HG03469 (cell line): ENCODE results near the gene FST.

Source experiments
- ATAC-seq: cut with Tn5 transposase; IDR thresholded peaks from one replicate; pipeline ENCODE4 v1.9.1; 2021; ENCODE audit warnings: mild to moderate bottlenecking, moderate library complexity, moderate number of reproducible peaks; ENCODE audit not compliant: unreplicated experiment

Gene FST

DNA sequence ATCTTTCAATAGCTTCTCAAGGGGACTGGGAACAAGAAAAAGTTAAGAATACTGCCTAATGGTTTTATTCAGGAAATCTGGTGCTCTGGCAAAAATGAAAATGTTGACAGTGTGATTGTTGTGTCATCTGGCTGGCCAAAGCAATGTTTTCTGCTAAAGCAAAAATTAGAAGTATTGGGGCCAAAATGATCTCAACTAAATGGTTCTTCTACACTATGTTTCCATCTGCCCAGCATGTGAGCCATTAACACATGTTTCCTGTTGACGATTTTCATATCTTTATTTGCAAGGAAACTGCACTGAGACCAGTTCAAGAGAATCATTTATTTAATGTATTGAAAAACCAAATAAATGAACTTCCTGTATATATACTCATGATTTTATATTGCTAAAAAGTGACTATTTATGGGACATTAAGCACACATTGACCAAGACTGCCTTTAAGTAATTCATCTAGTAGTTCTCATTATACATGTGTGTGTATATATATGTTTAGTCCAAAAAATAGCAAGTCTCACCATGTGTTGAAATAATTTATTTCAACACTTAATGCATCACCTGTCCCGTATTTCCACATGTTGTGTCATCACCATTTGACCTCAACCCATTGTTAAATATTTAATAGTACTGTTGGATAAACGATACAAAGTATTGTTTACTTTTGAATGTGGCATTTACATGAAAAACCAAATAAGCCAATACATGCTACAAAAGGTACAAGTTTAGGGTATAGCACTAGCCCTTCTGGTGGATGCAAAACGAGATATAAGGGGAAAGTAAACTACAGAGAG, 7.5 kb upstream of the FST start:
- ATAC-seq = no peak

DNA sequence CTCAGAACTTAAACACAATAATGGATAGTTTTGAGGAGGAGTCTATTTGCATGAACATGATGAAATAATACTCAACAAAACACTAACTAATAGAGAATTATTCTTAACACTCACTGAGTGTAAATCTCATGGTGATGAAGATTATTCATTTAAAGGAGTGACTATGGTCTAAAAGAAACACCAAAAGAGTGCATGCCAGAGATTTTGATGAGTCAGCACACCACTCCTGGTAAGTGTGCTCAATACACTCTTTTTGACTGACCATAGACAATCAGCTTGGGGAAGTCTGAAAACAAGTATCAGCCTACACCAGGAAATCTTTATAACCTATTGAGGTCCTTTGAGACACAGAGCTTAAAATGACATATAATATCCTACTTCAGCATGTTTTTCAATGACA, 6.8 kb upstream of the FST start:
- no peak for ATAC-seq

DNA sequence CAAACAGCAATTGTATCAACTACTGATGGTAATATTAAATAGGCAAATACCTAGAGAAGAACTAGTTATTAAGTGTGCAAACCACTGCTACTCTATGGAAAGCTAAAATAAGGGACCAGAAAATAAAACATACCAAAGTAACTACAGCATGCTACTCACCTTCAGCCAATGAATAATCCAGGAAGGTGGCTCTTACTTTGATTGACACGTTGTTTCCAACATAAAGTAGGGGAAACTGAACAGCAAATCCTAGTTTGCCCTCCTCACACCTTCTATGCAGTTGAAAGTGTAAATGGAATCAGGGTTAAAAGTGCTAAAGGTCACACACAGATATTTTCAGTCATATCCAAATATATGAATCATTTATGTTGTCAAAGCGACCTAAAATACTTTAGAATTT, 5.1 kb upstream of the FST start:
- no peak for ATAC-seq

DNA sequence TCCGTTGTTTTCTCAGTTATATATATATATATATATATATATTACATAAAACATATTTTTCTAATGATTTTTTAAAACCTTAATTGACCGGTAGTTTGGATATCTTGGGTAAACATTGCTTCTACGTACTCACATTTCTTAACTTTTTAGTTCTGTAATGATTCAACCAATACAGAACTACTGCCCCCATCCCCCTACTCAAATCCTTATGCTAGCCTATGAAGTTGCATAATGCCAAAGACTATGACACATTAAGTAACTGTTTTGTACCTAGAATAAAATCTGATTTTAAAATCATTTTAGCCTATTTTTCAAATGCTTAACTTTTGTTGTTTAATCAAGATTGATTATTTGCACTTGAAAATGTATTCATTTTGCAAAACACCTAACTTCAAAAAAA, 4.4 kb upstream of the FST start:
- ATAC-seq = no peak

DNA sequence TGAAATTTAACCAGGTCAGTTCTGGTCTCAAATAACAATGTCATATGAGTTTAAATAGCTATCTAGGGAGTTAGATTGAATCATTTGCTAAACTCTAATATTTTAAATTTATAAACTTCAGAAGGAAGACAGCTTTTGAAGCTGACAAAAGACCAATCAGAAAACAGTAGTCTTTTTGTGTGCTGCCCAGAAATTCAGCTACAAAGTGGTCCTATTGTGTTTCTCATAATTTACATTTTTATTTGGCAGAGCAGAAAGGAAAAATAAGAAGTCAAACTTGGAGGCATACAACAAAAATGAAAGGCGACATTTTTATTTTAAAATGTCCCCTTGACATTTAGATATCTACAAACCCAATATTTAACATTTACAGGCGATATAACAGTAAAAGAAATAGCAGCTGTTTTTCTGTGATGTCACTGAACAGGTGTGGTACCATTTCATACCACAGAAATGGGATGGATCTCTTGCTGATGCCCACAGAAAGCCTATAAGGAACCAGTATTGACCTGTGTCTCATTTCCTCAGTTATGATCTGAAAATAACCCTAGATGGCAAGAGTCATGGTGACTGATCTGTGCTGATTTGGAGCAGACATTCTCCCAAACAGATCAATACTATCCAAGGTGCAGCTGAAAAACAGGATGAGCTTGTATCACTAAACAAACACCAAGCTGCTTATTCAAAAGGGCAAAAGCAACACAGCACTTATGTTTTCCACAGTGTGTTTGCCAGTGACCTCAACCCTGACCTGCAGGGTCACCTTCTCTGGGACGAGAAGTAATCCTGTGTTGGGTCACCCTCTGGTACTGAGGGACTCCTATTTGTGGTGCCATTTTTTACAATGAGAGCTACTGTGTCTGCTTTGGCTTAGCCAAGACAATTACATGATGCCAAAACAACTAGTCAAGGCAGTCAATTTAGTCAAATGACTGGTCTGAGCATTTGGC, 3.6 kb upstream of the FST start:
- ATAC-seq = no peak

DNA sequence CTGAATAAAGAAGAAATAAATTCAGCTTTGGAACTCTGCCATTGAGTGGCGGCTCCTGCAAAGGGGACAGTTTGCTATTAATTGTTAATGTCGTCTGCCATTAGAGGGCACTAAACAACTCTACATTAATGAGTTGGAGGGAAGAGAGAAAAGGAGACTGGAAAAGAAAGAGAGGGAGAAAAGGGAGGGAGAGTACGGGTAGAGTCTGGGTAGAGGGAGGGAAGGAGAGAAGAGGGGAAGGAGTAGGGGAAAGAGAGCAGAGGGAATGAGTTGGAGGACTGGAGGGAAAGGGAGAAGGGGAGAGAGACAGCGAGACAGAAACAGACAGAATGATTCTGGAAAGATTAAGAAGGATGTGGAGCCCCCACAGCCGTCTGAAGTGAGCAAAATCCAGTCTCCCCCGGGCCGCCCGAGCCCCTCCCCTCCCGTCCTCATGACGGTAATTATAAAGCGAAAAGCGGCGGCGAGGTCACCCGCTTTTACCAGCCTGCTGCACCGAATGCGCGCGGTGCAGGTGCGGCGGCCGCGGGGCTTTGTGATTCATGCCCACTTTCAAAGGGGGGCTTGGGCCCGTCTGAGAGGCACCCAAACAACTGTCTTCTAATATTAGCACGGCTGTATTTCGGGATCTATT, 1.9 kb upstream of the FST start:
- ATAC-seq = no peak

DNA sequence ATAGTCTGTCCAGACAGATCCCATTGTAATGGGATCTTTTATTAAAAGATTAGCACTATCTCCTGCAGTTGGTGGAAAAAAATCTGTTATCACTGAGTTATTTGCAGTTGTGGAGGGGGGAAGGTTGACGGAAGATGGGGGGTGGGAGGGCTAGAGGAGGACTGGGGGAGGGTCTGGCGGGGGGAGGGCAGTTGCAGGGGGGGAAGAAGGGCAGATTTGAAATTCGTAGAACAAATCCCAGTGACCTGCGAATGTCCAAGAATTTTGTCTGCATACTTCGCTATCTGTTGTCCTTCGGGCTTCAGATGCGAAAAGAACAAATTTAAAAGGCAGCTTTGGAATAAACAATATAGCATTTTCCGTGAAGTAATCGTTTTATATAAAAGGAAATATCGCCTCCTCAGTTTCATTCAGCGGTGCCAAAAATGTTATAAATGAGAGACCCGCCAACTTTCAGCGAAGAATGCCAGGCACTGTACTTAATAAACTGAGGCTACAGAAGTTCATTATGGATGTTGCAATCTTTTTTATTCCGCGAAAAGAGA, 1.3 kb upstream of the FST start:
- no peak for ATAC-seq

DNA sequence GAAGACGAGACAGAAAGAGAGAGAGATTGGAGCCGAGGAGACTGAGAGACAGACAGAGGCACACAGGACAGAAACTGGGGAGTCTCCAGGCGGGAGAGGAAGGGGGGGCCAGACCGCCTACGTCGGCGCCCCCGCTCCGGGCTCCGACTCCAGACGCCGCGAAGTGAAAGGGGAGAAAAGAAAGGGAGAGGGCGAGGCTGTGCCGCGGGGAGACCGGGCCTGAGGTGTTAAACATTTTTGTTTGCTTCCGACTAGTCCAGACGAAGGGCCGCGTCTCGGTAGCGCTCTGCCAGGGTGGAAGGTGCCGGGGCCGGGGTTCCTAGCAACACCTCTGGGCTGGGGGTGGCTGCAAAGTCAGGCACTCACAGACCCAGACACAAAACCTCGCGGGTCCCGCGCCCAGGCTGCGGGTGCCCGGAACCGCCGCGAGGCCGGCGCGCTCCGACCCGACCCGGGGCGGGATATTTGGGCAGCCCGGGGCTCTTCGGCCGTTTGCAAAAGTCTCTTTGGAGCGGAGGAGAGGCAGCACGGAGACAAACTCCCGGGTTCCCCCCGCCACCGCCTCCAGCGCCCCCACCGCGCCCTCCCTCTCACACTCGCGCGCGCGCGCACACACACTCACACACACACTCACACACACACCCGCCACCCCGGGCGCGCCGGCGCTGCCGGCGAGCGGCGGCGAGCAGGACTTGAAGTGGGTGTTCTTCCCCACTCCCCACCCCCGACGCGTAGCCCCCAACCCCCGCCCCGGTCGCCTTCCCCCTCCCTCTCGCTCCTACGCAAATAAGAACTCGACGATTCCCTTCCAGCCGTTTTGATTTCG, 626 bp upstream of the FST start:
- no peak for ATAC-seq

DNA sequence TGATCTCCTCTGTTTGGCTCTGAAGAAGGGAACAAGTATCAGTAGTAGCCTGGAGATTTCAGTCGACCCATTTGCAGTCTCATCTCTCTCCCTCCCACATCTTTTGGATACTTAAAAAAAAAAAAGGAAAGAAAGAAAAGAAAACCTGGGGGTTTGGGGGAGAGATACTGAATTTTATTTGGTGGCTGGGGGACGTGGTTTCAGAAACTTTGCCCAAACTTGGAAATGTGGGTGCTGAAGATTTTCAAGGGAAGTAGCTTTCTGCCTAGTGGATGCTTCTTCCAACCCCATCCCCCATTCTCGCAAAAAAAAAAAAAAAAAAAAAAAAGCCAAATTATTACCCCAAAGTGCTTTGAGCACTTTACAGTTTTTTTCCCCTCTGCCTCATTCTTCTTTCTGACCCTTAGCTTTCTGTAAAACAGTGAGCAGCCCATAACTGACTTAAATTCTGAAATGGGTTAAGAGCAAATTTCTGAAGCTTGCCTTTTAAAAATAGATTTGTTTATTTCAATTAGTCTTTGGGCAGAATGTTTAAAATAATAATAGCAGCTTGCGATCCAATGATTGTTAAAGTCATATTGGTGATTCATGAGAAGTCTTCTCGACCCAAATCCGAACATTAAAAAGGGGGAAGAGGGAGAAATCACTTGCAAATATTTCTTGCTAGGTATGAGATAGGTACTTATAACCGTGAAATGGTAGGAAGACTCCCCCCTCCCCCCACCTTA, 894 bp downstream of the FST start:
- ATAC-seq = no peak

DNA sequence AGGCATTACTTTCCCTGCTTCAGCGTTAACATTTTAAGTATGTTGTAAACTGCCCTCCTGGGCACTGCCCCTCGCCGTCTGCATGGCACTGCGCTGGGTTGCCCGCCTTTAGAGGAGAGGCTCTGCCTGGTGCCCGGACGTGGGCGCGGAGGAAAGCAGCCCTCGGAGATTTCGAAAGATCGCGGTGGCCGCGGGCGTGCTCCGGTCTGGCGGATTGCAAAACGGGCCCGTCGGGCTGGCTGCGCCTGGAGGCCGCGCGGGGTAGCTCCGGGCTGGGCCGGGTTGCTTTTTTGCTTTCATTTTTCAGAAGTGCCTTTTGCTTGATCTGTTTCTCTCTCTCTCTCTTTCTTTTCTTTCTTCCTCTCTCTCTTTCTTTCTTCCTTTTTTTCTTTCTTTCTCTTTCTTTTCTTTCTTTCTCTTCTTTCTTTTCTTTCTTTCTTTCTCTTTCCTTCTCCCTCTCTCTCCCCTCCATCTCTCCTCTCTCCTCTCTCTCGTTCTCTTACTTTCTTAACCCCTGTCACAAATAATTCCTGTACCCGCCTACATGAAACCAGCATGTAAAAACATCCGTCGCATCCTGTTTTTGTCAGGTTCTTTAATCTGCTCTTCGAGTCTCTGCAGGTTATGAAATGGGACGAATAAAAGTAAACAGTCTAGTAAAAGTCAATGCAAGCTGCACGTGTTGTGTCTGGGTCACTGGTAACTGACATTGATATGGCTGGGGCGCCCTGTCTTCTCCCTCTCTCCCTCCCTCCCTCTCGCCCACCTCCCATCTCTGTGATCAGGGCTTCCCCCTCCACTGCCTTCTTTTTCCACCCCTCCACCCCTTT, 1.7 kb downstream of the FST start:
- ATAC-seq = peak; percentile 51

DNA sequence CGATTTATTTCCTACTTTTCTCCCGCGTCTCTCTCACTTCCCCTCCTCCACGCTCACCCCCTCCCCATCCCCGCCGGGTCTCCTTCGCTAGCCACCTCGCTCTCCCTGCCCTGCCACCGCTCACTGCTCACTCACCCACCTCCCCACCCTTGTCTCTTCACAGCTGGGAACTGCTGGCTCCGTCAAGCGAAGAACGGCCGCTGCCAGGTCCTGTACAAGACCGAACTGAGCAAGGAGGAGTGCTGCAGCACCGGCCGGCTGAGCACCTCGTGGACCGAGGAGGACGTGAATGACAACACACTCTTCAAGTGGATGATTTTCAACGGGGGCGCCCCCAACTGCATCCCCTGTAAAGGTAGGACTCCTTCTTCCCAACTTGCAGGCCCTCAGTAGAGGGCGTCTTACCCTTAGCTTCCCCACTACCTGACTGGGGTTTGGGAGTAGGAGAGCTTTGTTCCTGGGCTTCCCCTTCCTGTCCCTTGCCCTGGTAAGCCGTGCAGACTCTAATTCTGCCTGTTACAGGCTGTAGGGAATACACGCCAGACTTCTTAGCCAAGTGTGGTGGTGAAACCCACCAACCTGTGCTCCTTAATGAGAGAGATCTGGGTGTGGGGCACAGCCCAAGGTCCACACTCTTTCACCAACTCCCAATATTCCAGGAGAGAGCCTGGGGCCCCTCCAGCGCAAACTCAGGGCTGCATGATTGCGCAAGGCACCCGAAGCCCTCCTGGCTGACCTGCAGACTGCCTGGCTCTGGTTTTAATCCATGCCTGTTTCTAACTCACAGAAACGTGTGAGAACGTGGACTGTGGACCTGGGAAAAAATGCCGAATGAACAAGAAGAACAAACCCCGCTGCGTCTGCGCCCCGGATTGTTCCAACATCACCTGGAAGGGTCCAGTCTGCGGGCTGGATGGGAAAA, 2.5 kb downstream of the FST start:
- no peak for ATAC-seq

DNA sequence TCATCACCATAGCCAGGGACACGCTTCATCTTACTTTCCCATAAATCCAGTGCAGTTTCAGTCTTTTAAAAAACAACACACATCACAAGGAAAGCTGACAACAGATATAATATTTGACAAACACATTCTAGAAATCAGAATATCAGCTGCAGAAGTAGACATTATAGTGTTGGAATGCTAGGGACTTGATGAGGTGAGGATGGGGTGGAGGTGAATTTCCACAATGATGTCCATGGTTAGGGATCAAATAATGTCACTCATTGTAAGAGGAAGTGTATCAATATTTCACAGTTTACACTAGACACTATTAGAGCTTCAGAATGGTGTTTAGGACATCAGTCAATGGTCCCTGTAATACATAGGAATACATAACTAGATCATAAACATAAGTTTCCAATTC, 7.0 kb downstream of the FST start:
- ATAC-seq = no peak

DNA sequence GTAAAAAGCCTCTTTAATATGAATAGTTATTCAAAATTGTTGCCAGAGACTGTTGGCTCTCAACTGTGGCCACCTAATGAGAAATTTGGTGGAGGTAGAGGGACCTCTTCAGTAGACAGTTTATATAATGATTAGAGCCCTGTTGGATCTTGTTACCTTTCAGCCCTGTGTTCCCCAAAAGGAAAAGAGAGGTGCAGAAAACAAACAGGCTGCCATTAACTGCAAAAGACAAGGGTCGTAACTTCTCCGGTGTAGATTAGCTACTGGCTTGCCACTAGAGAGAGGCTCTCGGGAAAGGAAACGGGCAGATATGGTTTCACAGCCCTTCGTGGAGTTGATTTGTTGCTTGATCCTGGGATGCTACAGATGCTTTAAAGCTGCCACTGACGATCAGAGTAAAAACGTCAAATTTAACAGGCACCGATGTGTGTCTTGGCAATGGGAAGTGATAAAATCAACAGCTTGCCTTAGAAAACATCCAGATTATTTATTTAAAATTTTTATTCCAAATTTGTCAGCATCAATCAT, 7.8 kb downstream of the FST start:
- ATAC-seq = no peak

DNA sequence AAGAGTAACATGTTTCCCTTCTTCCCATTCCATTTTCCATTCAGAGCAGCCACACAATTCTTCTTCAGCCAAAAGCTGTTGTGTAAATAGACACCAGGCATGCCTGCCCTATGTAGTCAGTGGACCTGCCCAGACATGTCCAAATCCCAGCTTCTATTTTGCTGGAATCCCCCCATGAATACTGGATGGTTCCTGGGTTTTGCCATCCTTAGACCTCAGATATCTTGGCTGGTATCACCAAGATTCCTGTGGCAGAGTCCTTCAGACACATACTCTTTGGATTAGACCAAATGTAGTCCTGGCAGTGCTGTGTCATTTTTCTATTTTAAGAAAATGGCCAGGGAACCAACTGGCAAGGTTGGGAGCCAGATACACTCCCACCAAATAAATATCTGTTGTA, 10.3 kb downstream of the FST start:
- no peak for ATAC-seq

DNA sequence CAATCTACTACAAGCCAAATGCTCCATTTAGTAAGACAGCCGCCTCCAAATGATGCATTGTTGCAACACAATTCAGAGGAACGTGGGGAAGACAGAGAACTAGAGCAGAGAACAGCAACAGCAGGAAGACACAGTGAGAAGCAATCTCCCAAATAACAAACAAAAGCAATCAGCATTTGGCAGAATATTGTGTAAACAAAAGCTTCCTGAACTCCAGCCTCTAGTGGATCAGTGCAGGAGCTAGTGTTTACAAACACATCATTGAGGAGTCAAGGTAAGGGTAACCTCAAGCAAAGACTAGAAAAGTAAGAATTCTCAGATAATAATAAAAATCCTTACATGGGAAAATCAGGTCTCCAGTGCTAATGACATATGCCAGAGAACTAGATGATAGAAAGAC, 20.6 kb downstream of the FST start:
- no peak for ATAC-seq

DNA sequence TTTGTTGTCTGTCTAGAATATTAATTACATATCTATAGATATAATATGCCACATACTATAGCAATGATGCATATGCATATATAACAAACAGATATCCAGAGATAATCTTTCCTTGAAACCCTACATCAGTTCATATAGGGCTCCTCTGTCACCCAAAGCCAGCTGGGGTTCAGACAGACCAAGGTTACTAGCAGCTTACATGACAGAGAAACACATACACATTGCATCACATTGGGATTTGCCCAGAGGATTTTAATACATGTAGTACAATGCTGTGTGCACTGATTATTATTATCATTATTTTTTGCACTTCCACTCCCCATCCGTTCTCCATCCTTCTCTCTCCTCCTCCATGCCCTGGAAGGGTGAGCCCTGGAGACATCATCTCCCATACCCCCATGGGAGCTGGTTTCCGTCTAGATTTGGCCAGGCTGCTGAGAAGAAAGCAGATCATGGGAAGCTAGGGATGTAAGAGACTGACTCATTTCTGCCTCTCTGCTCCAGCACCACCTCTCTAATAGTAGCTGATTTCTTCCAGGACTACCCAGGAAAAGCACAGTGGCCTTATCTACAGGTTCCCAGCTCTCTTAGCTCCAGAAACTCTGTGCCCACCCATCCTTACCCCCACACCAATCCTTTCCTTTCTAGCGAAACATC, 23.3 kb downstream of the FST start:
- no peak for ATAC-seq

DNA sequence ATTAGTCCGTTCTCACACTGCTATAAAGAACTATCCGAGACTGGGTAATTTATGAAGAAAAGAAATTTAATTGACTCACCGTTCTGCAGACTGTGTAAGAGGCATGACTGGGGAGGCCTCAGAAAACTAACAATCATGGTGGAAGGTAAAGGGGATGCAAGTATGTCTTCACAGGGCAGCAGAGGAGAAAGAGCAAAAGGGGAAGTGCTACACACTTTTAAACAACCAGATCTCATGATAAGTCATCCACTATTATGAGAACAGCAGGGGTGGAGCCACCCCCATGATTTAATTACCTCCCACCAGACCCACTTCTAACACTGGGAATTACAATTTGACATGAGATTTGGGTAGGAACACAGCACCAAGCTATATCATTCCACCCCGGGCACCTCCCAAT, 26.6 kb downstream of the FST start:
- ATAC-seq = no peak
